Endothelial cell of umbilical vein (primary cell): ENCODE results near the gene PCDHGB2.

Experiments used
- CTCF ChIP-seq, 2 donors: IDR thresholded peaks; 1 replicate in 1 of 2; 2 replicates in 1 of 2; pipeline ENCODE4 v1.5.1; 2011; ENCODE audit warnings: low read length in 2 of 2, mild to moderate bottlenecking in 2 of 2, moderate library complexity in 2 of 2, control low read depth in 1 of 2, inconsistent platforms in 1 of 2, low read depth in 1 of 2; ENCODE audit not compliant: insufficient read depth in 1 of 2; ENCODE audit errors: extremely low read depth in 1 of 2
- EZH2 ChIP-seq: IDR thresholded peaks from 2 replicates; pipeline ENCODE4 v1.6.1; 2012; ENCODE audit warnings: borderline replicate concordance, low read depth, mild to moderate bottlenecking, moderate library complexity, low read length, inconsistent platforms; ENCODE audit not compliant: severe bottlenecking

- TF ChIP-seq EZH2 (no peak), CTCF (IDR thresholded peaks at IDR 0.05; ENCODE audit: extremely low read depth in 1 of 2, insufficient read depth in 1 of 2, low read depth in 1 of 2, low read length in 2 of 2) (no peak)
Measured at GRCh38 chr5:141319202-141319601, 40.6 kb upstream of the PCDHGB2 start.
